ENCODE measurements around the gene CSTB. TPM values are rescaled to one million over a fixed set of nuclear protein-coding genes. Genes with fewer than 3 reads are reported as not detected.

Gene CSTB
- total and polyA plus RNA-seq, 4 donors = 33.2 to 263 (median 181) TPM

DNA sequence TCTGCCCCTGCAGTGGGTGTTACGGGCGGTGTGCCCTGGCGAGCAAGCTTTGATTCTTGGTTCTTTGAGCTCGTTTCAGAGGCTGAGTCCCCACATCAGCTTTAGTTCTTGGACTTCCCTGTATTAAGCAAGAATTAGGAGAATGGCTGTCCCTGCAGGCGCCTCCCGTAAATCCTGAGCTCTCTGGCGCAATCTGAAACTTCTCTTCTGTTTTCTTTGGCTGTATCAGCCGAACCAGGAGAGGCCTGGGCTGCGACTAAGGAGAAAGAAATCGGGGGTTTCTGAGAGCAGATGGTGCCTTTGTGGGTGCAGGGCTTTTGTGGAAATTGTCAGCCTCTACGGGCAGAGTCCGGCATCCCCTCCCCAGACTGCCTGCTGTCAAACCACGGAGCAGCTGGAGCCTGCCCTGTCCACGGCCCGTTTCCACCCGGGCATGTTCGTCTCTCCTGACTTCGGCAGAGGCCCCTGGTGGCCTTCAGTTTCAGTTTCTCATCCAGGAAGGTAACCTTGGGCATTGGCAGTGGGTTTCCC is 17.9 kb downstream of the CSTB start:
- Histone ChIP-seq H3K27ac (ENCODE audit: low read depth in 1 of 2, low read length in 1 of 2) (peak overlapping the region in 1 of 2 donors; percentile 83), H3K9ac (ENCODE audit: insufficient read depth in 1 of 2, low read length in 2 of 2) (no peak overlapping the region), H3K9me3 (ENCODE audit: control insufficient read depth in 4 of 4, insufficient read depth in 3 of 4, low read length in 3 of 4) (no peaks in the 10 kb centered on the region), H3K4me3 (no peak overlapping the region), H3K36me3 (ENCODE audit: control insufficient read depth in 4 of 4, insufficient read depth in 4 of 4, low read length in 4 of 4) (peaks cover 0 to 70% (median 12%) of the 10 kb centered on the region in 4 donors), H3K27me3 (ENCODE audit: control insufficient read depth in 3 of 3, insufficient read depth in 3 of 3, low read length in 2 of 3) (no peaks in the 10 kb centered on the region), H3K4me1 (ENCODE audit: control insufficient read depth in 5 of 5, insufficient read depth in 5 of 5, low read length in 5 of 5) (peaks cover 0 to 3% (median 0%) of the 10 kb centered on the region in 5 donors)
- 43 to 61% methylated on average over 18 of the region's 18 CpGs for WGBS, 2 donors
- DNase-seq (peak in 2 of 3 donors; percentile 38 to 55), ATAC-seq (ENCODE audit: insufficient read depth, low FRiP score) (peak; percentile 37)
- TF ChIP-seq, protein P1, sequence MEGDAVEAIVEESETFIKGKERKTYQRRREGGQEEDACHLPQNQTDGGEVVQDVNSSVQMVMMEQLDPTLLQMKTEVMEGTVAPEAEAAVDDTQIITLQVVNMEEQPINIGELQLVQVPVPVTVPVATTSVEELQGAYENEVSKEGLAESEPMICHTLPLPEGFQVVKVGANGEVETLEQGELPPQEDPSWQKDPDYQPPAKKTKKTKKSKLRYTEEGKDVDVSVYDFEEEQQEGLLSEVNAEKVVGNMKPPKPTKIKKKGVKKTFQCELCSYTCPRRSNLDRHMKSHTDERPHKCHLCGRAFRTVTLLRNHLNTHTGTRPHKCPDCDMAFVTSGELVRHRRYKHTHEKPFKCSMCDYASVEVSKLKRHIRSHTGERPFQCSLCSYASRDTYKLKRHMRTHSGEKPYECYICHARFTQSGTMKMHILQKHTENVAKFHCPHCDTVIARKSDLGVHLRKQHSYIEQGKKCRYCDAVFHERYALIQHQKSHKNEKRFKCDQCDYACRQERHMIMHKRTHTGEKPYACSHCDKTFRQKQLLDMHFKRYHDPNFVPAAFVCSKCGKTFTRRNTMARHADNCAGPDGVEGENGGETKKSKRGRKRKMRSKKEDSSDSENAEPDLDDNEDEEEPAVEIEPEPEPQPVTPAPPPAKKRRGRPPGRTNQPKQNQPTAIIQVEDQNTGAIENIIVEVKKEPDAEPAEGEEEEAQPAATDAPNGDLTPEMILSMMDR (IDR thresholded peaks at IDR 0.05; ENCODE audit: control extremely low read depth, extremely low read depth) = no peak

DNA sequence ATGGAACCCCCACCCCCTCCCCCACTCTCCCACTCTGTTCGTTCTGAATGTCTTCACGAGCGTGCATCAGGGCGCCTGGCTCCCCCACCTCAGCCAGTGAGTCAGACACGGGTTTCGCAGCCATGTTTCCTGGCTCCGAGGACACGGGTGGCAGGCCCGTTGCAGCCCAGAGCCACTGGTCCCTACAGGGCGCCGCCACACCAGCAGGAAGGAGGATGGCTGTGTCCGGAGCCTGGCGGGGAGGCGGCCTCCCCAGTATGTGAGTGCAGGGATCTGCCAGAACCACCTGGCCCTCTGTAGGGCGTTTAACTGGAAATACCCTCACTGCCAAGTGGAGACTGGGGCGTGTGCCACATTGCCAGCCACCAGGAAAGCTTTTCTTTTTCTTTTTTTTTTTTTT is 18.5 kb downstream of the CSTB start:
- Histone ChIP-seq H3K27ac (ENCODE audit: low read depth in 1 of 2, low read length in 1 of 2) (peak overlapping the region in 1 of 2 donors; percentile 83), H3K9me3 (ENCODE audit: control insufficient read depth in 4 of 4, insufficient read depth in 3 of 4, low read length in 3 of 4) (no peaks in the 10 kb centered on the region), H3K4me1 (ENCODE audit: control insufficient read depth in 5 of 5, insufficient read depth in 5 of 5, low read length in 5 of 5) (peaks cover 0 to 3% (median 0%) of the 10 kb centered on the region in 5 donors), H3K27me3 (ENCODE audit: control insufficient read depth in 3 of 3, insufficient read depth in 3 of 3, low read length in 2 of 3) (no peaks in the 10 kb centered on the region), H3K9ac (ENCODE audit: insufficient read depth in 1 of 2, low read length in 2 of 2) (no peak overlapping the region), H3K4me3 (no peak overlapping the region), H3K36me3 (ENCODE audit: control insufficient read depth in 4 of 4, insufficient read depth in 4 of 4, low read length in 4 of 4) (peaks cover 0 to 73% (median 15%) of the 10 kb centered on the region in 4 donors)
- DNase-seq (no peak), ATAC-seq (ENCODE audit: insufficient read depth, low FRiP score) (peak; percentile 24)
- WGBS, 2 donors = 72 to 84% methylated on average over 16 of the region's 16 CpGs
- TF ChIP-seq, protein P1 (IDR thresholded peaks at IDR 0.05; ENCODE audit: control extremely low read depth, extremely low read depth) = no peak

DNA sequence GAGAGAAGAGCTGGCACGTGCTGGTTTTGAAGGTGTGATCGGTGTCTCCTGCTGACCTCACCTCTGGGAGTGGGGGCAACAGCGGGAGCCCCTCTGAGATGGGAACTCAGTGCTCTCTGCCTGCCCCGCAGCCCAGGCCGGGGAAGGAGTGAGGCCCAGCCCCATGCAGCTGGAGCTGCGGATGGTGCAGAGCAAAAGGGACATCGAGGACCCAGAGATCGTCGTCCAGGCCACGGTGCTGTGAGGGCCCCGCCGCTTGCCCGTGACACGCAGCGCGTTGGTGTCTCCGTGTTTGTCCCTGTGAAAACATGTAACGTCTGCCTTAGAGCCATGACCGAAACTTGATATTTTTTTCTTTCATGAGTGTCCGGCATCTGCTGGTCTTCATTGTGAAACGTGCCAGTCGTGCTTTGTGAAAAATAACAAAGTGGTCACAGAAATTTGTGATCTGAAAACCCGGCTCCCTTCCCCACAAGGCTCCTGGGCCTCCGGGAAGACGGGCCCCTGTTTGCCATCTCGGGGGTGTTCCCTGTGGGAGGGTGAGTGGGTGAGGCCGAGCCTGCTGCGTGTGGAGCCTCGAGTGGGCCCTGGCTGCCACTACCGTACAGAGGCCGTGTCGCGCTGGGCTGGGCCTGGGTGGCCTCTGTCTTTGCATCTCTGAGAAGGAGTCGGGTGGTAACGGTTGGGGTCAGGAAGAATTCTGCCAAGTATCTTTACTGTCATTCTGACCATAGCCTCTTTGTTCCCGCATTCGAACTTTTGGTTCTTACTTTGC is 20.1 kb downstream of the CSTB start:
- Histone ChIP-seq H3K9ac (ENCODE audit: insufficient read depth in 1 of 2, low read length in 2 of 2) (no peak overlapping the region), H3K27me3 (ENCODE audit: control insufficient read depth in 3 of 3, insufficient read depth in 3 of 3, low read length in 2 of 3) (no peaks in the 10 kb centered on the region), H3K27ac (ENCODE audit: low read depth in 1 of 2, low read length in 1 of 2) (no peak overlapping the region), H3K4me3 (no peak overlapping the region), H3K4me1 (ENCODE audit: control insufficient read depth in 5 of 5, insufficient read depth in 5 of 5, low read length in 5 of 5) (peaks cover 0 to 3% (median 0%) of the 10 kb centered on the region in 5 donors), H3K9me3 (ENCODE audit: control insufficient read depth in 4 of 4, insufficient read depth in 3 of 4, low read length in 3 of 4) (no peaks in the 10 kb centered on the region), H3K36me3 (ENCODE audit: control insufficient read depth in 4 of 4, insufficient read depth in 4 of 4, low read length in 4 of 4) (peaks cover 0 to 72% (median 15%) of the 10 kb centered on the region in 4 donors)
- TF ChIP-seq, protein P1 (IDR thresholded peaks at IDR 0.05; ENCODE audit: control extremely low read depth, extremely low read depth) = no peak
- ATAC-seq (ENCODE audit: insufficient read depth, low FRiP score) (no peak), DNase-seq (no peak)
- 96 to 98% methylated on average over 37 of the region's 37 CpGs for WGBS, 2 donors
